Stimulated activated CD8-positive, alpha-beta memory T cell treated with anti-CD3 and anti-CD28 coated beads, Interleukin-4, amount 100 ng/mL, for 48 hours (primary cell): ENCODE results near the gene TPSD1.

Experiments used
- DNase-seq: peaks from one replicate; pipeline ENCODE4 v3.0.0-alpha.2; 2020

Gene TPSD1

GRCh38 chr16:1301562-1301961 is 45.7 kb downstream of the TPSD1 start:
- no peak for DNase-seq

GRCh38 chr16:1305823-1306222 is 50.0 kb downstream of the TPSD1 start:
- peak; percentile 46 for DNase-seq

GRCh38 chr16:1306334-1306733 is 50.5 kb downstream of the TPSD1 start:
- DNase-seq: no peak

- DNase-seq: no peak
These were observed 52.4 kb downstream of the TPSD1 start for GRCh38 chr16:1308036-1308976.
